HCT116 (cell line): ENCODE results near the gene KATNAL1. TPM values are rescaled to one million over a fixed set of nuclear protein-coding genes. Genes with fewer than 3 reads are reported as not detected.

Source experiments
- ATAC-seq: fragments of 200-7000 bp; cut with Tn5 transposase; 2 replicates; pipeline ENCODE4 v1.9.1; 2020; ENCODE audit warnings: mild to moderate bottlenecking, moderate library complexity
- BruUV-seq: library from RNA; stranded (reverse); fragments of 400-500 nt; replicated peaks from 2 replicates; lab custom pipeline; 2021; lab: Mats Ljungman, UMichigan
- CTCF ChIA-PET: fragments of 300-600 bp; sonication (Branson Sonifier 250); formaldehyde crosslinking; loops from one replicate; lab custom pipeline; 2021; ENCODE audit warnings: antibody characterized with exemption; lab: Charles Lee
- POLR2A ChIA-PET: fragments of 300-600, 350-600 bp; sonication (Branson Sonifier 250); formaldehyde crosslinking; loops from one replicate; lab custom pipeline; 2021; ENCODE audit warnings: antibody characterized with exemption; lab: Charles Lee
- RAD21 ChIA-PET, 2 experiments: fragments of 300-600 bp; sonication (Branson Sonifier 250); formaldehyde crosslinking; loops; one replicate each; lab custom pipeline; 2023; ENCODE audit warnings: low total read pairs in 2 of 2; ENCODE audit not compliant: uncharacterized antibody in 2 of 2, unreplicated experiment in 2 of 2, low non-redundant PET in 1 of 2; lab: Charles Lee
- DNase-seq: peaks from one replicate; pipeline ENCODE4 v3.0.0-alpha.2; 2010; ENCODE audit warnings: low read depth, low spot score
- H2AFZ ChIP-seq: fragments of 200-600 bp; shearing (Covaris generic), sonication (generic); 2 replicates; pipeline ENCODE4 v1.6.1; 2017; ENCODE audit warnings: low read depth, mixed run types, mixed read lengths, antibody characterized with exemption, low read length; ENCODE audit not compliant: poor library complexity, severe bottlenecking
- H3K27ac ChIP-seq: 2 replicates; pipeline ENCODE4 v1.5.1; 2012; ENCODE audit warnings: low read depth, low read length
- H3K27me3 ChIP-seq: fragments of 200-600 bp; sonication (generic); 2 replicates; pipeline ENCODE4 v1.6.1; 2016; ENCODE audit warnings: mixed run types, low read length, mixed read lengths; ENCODE audit not compliant: insufficient read depth
- H3K36me3 ChIP-seq, 2 experiments: fragments of 200-500 bp in 1 of 2; fragments of 200-600 bp in 1 of 2; sonication (Bioruptor generic) in 1 of 2; sonication (generic) in 1 of 2; 2 replicates each; pipeline versions ENCODE4 v1.5.1 to v1.6.1; 2014 to 2016; ENCODE audit warnings: low read length in 2 of 2, inconsistent platforms in 1 of 2, mixed read lengths in 1 of 2, mixed run types in 1 of 2; ENCODE audit not compliant: insufficient read depth in 2 of 2, control insufficient read depth in 1 of 2
- H3K4me1 ChIP-seq, 2 experiments: fragments of 200-600 bp in 1 of 2; sonication (generic) in 1 of 2; 2 replicates each; pipeline versions ENCODE4 v1.5.1 to v1.6.1; 2012 to 2017; ENCODE audit warnings: low read length in 2 of 2, inconsistent platforms in 1 of 2, mild to moderate bottlenecking in 1 of 2, mixed read lengths in 1 of 2, mixed run types in 1 of 2, moderate library complexity in 1 of 2; ENCODE audit not compliant: insufficient read depth in 2 of 2, control insufficient read depth in 1 of 2
- H3K4me2 ChIP-seq: fragments of 200-600 bp; sonication (generic); 2 replicates; pipeline ENCODE4 v1.6.1; 2017; ENCODE audit warnings: mixed run types, low read length, mixed read lengths
- H3K4me3 ChIP-seq, 2 experiments: fragments of 200-600 bp in 1 of 2; sonication (generic) in 1 of 2; replicated peaks in 1 of 2; 2 replicates each; pipeline ENCODE4 v1.5.1; 2011 to 2016; ENCODE audit warnings: low read length in 2 of 2, control low read depth in 1 of 2, low read depth in 1 of 2, mild to moderate bottlenecking in 1 of 2, mixed read lengths in 1 of 2, mixed run types in 1 of 2
- H3K79me2 ChIP-seq: fragments of 200-600 bp; sonication (generic); 2 replicates; pipeline ENCODE4 v1.6.1; 2017; ENCODE audit warnings: mild to moderate bottlenecking, mixed run types, low read length, moderate library complexity, mixed read lengths; ENCODE audit not compliant: insufficient read depth
- H3K9ac ChIP-seq: fragments of 200-600 bp; sonication (generic); 2 replicates; pipeline ENCODE4 v1.6.1; 2016; ENCODE audit warnings: low read length, mixed read lengths
- H3K9me2 ChIP-seq: fragments of 200-600 bp; sonication (generic), shearing (Covaris generic); 2 replicates; pipeline ENCODE4 v1.6.1; 2017; ENCODE audit warnings: mixed run types, mild to moderate bottlenecking, moderate library complexity; ENCODE audit not compliant: insufficient read depth
- H3K9me3 ChIP-seq, 2 experiments: fragments of 200-500 bp in 1 of 2; fragments of 200-600 bp in 1 of 2; sonication (Bioruptor generic) in 1 of 2; sonication (generic) in 1 of 2; 2 replicates each; pipeline ENCODE4 v1.6.1; 2014 to 2017; ENCODE audit warnings: low read length in 2 of 2, mixed read lengths in 2 of 2, inconsistent platforms in 1 of 2, low read depth in 1 of 2, mild to moderate bottlenecking in 1 of 2, mixed run types in 1 of 2, moderate library complexity in 1 of 2; ENCODE audit not compliant: control insufficient read depth in 1 of 2, insufficient read depth in 1 of 2
- H4K20me1 ChIP-seq: fragments of 200-600 bp; sonication (generic), shearing (Covaris generic); 2 replicates; pipeline ENCODE4 v1.6.1; 2017; ENCODE audit warnings: mixed run types, mild to moderate bottlenecking, moderate library complexity; ENCODE audit not compliant: insufficient read depth
- CBX3 ChIP-seq: IDR thresholded peaks from 2 replicates; pipeline ENCODE4 v1.6.1; 2012; ENCODE audit warnings: low read depth
- CTCF ChIP-seq, 3 experiments: fragments of 200-600 bp in 1 of 3; sonication (generic) in 1 of 3; IDR thresholded peaks in 2 of 3; conservative IDR thresholded peaks in 1 of 3; 2 replicates each; pipeline ENCODE4 v1.5.1; 2012 to 2017; ENCODE audit warnings: low read depth in 2 of 3, low read length in 2 of 3, antibody characterized with exemption in 1 of 3, borderline replicate concordance in 1 of 3, control low read depth in 1 of 3, mild to moderate bottlenecking in 1 of 3, mixed read lengths in 1 of 3, mixed run types in 1 of 3, moderate library complexity in 1 of 3; ENCODE audit not compliant: insufficient read depth in 1 of 3
- EGR1 ChIP-seq: IDR thresholded peaks from 2 replicates; pipeline ENCODE4 v1.6.1; 2012; ENCODE audit warnings: low read depth
- ELF1 ChIP-seq: IDR thresholded peaks from 2 replicates; pipeline ENCODE4 v1.6.1; 2012; ENCODE audit warnings: low read depth, borderline replicate concordance
- EZH2 ChIP-seq: fragments of 200-600 bp; sonication (generic); IDR thresholded peaks from 2 replicates; pipeline ENCODE4 v1.6.1; 2017; ENCODE audit warnings: antibody characterized with exemption, mixed run types
- EZH2phosphoT487 ChIP-seq: fragments of 200-600 bp; IDR thresholded peaks from 2 replicates; pipeline ENCODE4 v1.6.1; 2018; ENCODE audit warnings: antibody characterized with exemption, borderline replicate concordance
- JUND ChIP-seq: IDR thresholded peaks from 2 replicates; pipeline ENCODE4 v1.6.1; 2012
- MAX ChIP-seq: IDR thresholded peaks from 2 replicates; pipeline ENCODE4 v1.6.1; 2012
- POLR2A ChIP-seq: IDR thresholded peaks from 2 replicates; pipeline ENCODE4 v1.7.0; 2011; ENCODE audit warnings: borderline replicate concordance; ENCODE audit not compliant: insufficient read depth, insufficient read length; ENCODE audit errors: extremely low read depth
- POLR2AphosphoS5 ChIP-seq: IDR thresholded peaks from 2 replicates; pipeline ENCODE4 v1.6.1; 2011; ENCODE audit warnings: mild to moderate bottlenecking, low read depth, low read length, moderate library complexity
- RAD21 ChIP-seq: IDR thresholded peaks from 2 replicates; pipeline ENCODE4 v1.6.1; 2012; ENCODE audit warnings: low read depth, mild to moderate bottlenecking
- SP1 ChIP-seq: IDR thresholded peaks from 2 replicates; pipeline ENCODE4 v1.6.1; 2012; ENCODE audit warnings: low read depth
- YY1 ChIP-seq: IDR thresholded peaks from 2 replicates; pipeline ENCODE4 v1.6.1; 2011; ENCODE audit warnings: low read length, low read depth, moderate library complexity, mild to moderate bottlenecking; ENCODE audit not compliant: insufficient replicate concordance; ENCODE audit errors: extremely low read depth
- ZBTB33 ChIP-seq: IDR thresholded peaks from 2 replicates; pipeline ENCODE4 v1.6.1; 2011; ENCODE audit warnings: mild to moderate bottlenecking, low read length, moderate library complexity; ENCODE audit not compliant: insufficient replicate concordance; ENCODE audit errors: extremely low read depth
- ZNF274 ChIP-seq: fragments of 200-500 bp; sonication (Bioruptor generic); IDR thresholded peaks from 2 replicates; pipeline ENCODE4 v1.6.1; 2014; ENCODE audit warnings: mild to moderate bottlenecking, low read depth, low read length, inconsistent platforms
- intact Hi-C: fragments of 100-400 bp; cut with micrococcal nuclease; formaldehyde crosslinking; loops from 2 replicates; pipeline ENCODE4 v1.10.0; 2022
- total RNA-seq: library from RNA; stranded (reverse); gene quantifications from one replicate; pipeline ENCODE4 v1.2.1, GENCODE V29; 2021; ENCODE audit not compliant: unreplicated experiment

Gene KATNAL1
- total RNA-seq, 1 experiment from 2014 or later, result 17.3 TPM

- ATAC-seq (no peak), DNase-seq (no peak)
- Histone ChIP-seq H3K4me2 (no peak overlapping the region), H3K36me3 (no peaks in the 10 kb centered on the region), H3K79me2 (no peaks in the 10 kb centered on the region), H2AFZ (no peak overlapping the region), H4K20me1 (no peaks in the 10 kb centered on the region), H3K4me3 (no peak overlapping the region), H3K4me1 (no peaks in the 10 kb centered on the region), H3K27ac (no peak overlapping the region), H3K9ac (no peak overlapping the region), H3K9me3 (no peaks in the 10 kb centered on the region), H3K27me3 (no peaks in the 10 kb centered on the region), H3K9me2 (no peaks in the 10 kb centered on the region)
- intact Hi-C loops, result no loop called here
- no peak for TF ChIP-seq CBX3
- TF ChIP-seq EZH2, result no peak
- no peak for TF ChIP-seq EZH2phosphoT487
- no peak for TF ChIP-seq JUND
- no peak for TF ChIP-seq POLR2AphosphoS5
- TF ChIP-seq CTCF (IDR thresholded peaks at IDR 0.05 in 2 of 3, conservative IDR thresholded peaks at IDR 0.05 in 1 of 3; ENCODE audit: borderline replicate concordance in 1 of 3, insufficient read depth in 1 of 3, low read depth in 2 of 3, low read length in 2 of 3), result no peak
- no peak for TF ChIP-seq SP1
- no peak for TF ChIP-seq YY1
- TF ChIP-seq RAD21, result no peak
- no peak for TF ChIP-seq POLR2A
- no peak for TF ChIP-seq ZNF274
- TF ChIP-seq EGR1, result no peak
- TF ChIP-seq MAX, result no peak
- TF ChIP-seq ZBTB33, result no peak
- TF ChIP-seq ELF1, result no peak
- no TSS peak for BruUV-seq
- RAD21 ChIA-PET, result no interaction called here
- POLR2A ChIA-PET, result no interaction called here
- CTCF ChIA-PET, result no interaction called here
Observed at GRCh38 chr13:30154931-30155330, 152.4 kb downstream of the KATNAL1 start.
